Right lobe of liver (tissue), 4 donors: ENCODE results near the gene TMEM187.

Source experiments
- CTCF ChIP-seq, 4 donors: fragments of 200-600 bp in 3 of 4; fragments of 450-650 bp in 1 of 4; IDR thresholded peaks; one replicate each; pipeline versions ENCODE4 v1.5.1 to v1.8.0; 2016 to 2022; ENCODE audit warnings: antibody characterized with exemption in 4 of 4, mild to moderate bottlenecking in 2 of 4
- POLR2A ChIP-seq: fragments of 450-650 bp; IDR thresholded peaks from one replicate; pipeline ENCODE4 v1.6.1; 2017; ENCODE audit warnings: antibody characterized with exemption, mild to moderate bottlenecking
- donor health status: DM: no; HTN: no; CAD: no.
- donor health status: DM: no; HTN: no; CAD: no.
- donor health status: DM: no; HTN: yes; CAD: no.

GRCh38 chrX:153931151-153931550 is 41.4 kb upstream of the TMEM187 start:
- TF ChIP-seq POLR2A (no peak), CTCF (IDR thresholded peaks at IDR 0.05) (no peak)
